ENCODE data around the gene FAM24B. TPM values are rescaled to one million over a fixed set of nuclear protein-coding genes. Genes with fewer than 3 reads are reported as not detected.

Gene FAM24B
- total RNA-seq, 1 donor from 2014 or later, result 0.60 TPM

DNA sequence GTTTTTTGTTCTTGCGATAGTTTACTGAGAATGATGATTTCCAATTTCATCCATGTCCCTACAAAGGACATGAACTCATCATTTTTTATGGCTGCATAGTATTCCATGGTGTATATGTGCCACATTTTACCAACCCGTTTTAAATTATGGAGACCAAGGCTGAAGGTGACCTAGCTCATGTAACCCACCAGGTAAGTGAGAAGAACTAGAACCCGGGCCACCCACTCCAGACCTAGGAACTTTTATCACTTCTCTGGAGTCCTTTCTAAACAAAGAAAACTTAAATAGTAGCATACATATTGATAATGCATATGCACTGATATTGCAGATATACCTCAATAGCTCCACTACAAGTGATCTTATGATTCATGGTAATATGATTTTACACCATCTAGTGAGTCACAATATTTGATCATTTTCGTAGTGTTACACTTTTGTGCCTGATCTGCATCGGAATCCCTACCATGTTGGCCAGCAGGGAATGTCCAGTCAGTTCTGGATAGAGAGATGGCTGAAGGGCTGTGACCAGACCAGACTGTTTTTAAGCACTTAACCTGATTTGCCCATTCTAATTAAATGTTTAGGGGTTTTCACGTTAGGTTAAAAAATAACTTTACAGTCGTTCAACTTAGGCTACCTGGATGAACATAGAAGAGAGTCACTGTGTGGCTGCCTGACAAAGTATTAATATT, 49.0 kb downstream of the FAM24B start:
- ATAC-seq (no peak), DNase-seq (ENCODE audit: low spot score) (no peak)

DNA sequence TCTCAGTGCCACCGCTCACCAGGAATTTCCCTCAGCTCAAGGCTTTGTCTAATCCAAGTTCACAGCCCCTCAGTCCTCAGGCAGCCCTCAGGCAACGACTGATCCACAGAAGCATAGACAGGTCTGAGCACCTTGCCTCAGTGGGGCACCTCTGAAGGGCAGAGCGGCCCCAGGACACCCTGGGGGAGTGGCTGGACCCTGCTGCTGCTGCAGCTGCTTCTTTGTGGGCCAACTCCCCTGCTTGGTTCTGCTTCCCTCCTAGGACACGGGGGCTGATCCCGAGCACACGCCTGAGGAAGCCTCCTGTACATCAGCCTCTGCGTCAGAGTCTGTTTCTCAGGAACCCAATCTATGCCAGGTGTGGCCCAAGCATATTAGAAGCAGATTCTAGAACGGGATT, 49.9 kb downstream of the FAM24B start:
- DNase-seq (ENCODE audit: low spot score) (no peak), ATAC-seq (no peak)

DNA sequence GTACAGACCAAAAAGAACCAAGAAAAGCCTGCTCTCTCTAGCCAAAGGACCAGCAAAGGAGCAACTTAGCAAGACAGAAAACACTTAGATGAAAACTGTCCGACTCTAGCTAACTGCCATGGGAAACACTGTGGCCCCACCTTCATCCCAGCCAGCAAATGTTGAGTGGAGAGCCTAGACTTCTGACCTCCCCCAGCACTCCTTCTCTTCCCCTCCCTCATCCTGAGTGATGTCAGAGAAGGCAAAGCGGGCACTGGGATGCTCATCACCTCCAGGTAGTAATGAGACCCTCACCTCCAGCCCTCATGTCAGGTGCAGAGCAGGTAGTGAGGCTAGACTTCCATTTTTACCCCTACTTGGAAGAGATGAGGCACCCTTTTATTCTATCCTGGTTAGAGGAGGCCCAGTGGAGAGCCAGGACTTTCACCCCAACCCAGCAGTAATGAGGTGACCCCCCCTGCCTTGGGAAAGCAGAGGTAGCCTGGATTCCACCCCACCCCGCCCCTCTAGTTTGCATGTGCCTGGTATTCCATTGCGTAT, 50.6 kb downstream of the FAM24B start:
- no peak for ATAC-seq
- no peak for DNase-seq (ENCODE audit: low spot score)

DNA sequence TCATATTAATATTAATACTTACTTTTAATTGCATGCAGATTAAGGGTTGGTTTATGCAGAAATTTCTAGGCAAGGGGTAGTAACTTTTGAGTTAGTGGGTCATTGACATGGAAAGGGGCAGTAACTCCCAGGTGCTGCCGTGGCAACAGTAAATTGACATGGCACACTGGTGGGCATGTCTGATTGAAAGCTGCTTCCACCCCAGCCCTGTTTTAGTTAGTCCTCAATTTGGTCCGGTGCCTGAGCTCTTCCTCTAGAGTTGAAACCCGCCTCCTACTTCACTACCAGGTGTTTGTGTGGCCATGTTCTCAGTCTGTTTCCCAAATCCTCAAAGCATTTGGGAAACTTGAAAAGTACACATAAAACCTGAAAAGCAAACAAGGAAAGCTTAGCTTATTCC, 52.1 kb downstream of the FAM24B start:
- DNase-seq (ENCODE audit: low spot score), result no peak

DNA sequence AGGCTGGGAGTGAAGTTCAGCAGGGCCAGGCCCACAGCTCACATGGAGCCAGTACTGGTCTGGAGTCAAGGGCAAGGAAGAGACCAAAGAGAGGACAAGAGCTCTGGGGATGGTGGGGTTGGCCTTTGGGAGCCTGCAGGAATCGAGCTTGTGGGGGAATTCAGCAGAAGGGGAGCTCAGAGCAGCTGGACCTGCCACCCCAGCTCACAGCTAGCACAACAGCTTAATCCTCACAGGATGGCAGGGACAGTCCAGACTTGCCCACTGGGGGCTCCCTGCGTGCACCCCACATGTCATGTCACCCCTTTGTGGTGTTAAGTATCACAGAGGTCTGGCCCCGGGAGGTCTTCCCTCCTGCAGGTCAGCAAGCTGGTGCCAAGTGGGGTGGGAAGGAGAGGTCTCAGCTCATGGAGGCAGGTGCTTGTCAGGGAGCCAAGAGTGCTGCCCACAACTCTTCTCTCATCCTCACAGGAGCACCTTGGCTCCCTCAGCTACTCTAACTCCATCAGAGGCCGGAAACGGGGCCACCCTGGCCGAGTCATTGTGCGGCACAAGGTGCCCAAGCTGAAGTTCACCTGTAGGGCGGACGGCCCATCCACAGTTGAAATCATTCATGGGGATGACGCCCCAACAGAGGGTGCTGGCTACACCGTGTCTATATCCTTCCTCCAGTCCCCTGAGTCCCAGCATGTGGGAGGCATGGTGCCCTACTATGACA, 56.2 kb downstream of the FAM24B start:
- no peak for ATAC-seq
- DNase-seq (ENCODE audit: low spot score), result no peak

More for the DNA sequence above, 52.1 kb downstream of the FAM24B start:
- no peak for ATAC-seq

DNA sequence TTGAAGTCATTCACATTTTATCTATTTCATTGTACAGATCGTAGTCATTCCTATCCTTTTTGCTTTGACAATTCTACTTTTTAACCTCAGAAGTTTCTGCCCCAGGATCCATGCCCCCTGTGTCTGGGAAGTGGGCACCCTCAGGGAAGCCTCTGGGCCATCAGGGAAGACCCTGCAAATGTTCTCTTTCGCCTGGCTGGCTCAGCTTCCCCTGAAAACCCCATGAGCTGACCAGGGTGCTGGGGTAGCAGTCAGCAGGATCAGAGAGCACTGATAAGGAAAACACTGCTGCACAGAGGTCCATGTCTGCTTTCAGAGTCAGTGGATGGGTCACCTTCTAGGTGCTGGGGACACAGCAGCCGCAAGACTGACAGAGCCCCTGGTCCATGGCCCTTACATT, 57.6 kb downstream of the FAM24B start:
- DNase-seq (ENCODE audit: low spot score) (no peak), ATAC-seq (no peak)

DNA sequence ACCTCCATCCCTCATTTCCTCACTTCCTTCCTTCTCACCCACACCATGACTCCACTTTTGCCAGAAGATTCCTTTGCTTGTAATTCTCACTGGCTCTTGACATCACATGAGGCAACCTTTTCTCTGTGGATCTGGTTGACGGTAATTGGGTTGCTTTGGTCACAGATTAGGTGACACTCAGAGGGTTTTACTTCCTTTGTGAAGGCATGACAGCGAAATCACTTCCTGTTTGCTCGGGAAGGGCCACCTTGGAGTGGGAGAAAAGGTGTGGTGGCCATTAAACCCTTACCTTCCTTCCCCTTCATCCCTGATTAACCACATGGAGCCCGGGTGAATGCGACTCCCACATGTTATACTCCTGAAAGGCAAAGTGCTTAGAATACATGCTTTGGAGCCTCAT, 63.9 kb downstream of the FAM24B start:
- ATAC-seq, result no peak
- no peak for DNase-seq (ENCODE audit: low spot score)

DNA sequence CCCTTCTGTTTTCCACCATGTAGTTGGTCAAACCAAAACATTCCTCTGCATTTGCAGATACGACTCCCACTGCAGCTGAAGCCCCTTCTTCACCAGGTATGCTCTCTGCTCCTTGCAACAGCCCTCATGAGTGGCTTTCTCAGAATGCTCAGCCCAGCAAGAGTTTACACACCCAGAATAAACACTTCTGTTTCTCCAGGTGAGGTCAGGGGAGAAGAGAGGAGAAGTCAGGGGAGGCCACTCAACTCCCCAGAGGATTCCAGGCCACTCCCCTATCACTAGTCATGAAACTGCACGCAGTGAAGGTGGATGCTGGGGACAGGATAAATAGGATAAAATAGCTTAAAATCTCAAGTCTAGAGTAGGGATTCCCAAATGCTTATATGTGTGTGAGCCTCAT, 64.9 kb downstream of the FAM24B start:
- no peak for ATAC-seq
- no peak for DNase-seq (ENCODE audit: low spot score)

DNA sequence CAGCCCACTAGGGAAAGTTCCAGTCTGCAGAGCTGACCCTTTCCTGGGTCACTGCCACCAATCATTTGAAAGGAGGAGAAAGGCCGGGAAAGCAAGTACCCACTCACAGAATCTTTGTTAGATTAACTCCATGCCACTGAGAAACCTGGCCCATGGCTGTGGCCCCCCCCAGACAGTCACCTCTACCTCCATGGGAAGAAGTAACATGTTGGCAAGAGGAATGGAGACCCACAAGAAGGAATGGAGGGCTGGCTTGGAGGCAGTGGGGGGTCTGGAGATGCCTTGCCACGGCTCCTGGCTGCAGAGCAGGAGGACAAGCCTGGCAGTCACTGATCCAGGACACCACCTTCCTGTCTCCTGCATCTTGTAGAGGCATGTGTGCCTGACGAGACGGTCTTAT, 66.6 kb downstream of the FAM24B start:
- DNase-seq (ENCODE audit: low spot score), result no peak
- no peak for ATAC-seq

DNA sequence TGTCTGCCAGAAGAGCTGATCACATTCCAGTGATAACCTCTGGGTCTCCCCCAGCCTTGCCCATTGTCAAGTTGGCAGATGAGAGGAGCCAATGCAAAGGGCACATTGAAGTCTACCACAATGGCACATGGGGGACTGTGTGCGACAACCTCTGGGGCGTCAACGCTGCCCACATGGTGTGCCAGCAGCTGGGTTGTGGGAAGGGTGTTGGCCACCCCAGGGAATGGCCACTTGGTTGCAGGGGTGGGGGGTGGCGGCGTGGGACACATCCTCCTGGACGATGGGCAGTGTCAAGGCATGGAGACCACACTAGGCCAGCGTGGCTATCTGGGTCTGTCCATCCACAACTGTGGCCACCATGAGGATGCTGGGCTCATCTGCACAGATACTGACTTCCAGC, 77.1 kb downstream of the FAM24B start:
- no peak for DNase-seq (ENCODE audit: low spot score)
- no peak for ATAC-seq

Other genes with a start within 250 kb of the FAM24B start
- not detected for gene C10orf120, start 179.7 kb downstream of the FAM24B start, total RNA-seq
- 1.6 TPM for gene CUZD1, start 33.7 kb downstream of the FAM24B start, total RNA-seq
- not detected for gene FAM24A, start 31.0 kb upstream of the FAM24B start, total RNA-seq
- gene C10orf88, start 74.6 kb upstream of the FAM24B start, total RNA-seq, result 1.9 TPM
- gene PSTK, start 100.8 kb upstream of the FAM24B start, total RNA-seq, result 4.5 TPM
- 12.7 TPM for gene IKZF5, start 129.2 kb upstream of the FAM24B start, total RNA-seq
- gene ACADSB, start 129.4 kb upstream of the FAM24B start, total RNA-seq, result 328 TPM

Data from left lobe of liver (tissue), 2 donors.